HG03060 (cell line): ENCODE results near the gene CPAMD8.

Experiments
- ATAC-seq: cut with Tn5 transposase; IDR thresholded peaks from one replicate; pipeline ENCODE4 v1.9.1; 2021; ENCODE audit warnings: low read depth, moderate number of reproducible peaks; ENCODE audit not compliant: unreplicated experiment

Gene CPAMD8

DNA sequence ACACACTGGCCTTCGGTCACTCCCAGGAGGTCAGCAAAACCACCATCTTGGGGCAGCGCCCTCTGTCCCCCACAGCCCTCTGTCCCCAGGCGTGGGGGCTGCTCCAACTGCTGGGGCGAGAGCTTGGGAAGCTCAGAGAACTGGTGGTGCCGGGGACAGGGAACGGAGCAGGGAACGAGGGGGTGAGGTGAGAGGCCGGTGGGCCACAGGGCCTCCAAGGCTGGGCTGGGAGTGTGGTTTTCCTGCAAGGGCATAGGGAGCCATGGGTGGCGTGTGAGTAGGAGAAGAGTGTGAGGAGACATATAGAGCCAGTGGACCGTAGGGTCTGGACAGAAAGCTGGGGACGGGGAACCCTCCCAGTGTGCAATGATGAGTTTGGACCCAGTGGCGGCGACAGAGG lies 103.7 kb downstream of the CPAMD8 start:
- ATAC-seq, result no peak

DNA sequence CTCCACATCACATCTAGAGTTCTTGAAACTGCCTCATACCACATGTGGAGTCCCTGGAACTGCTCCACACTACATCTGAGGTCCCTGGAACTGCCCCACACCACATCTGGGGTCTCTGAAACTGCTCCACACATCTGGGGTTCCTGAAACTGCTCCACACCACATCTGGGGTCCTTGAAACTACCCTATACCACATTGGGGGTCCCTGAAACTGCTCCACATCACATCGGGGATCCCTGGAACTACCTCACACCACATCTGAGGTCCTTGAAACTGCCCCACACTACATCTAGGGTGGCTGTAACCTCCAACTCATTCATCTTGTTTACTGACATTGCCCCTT lies 104.0 kb downstream of the CPAMD8 start:
- no peak for ATAC-seq

DNA sequence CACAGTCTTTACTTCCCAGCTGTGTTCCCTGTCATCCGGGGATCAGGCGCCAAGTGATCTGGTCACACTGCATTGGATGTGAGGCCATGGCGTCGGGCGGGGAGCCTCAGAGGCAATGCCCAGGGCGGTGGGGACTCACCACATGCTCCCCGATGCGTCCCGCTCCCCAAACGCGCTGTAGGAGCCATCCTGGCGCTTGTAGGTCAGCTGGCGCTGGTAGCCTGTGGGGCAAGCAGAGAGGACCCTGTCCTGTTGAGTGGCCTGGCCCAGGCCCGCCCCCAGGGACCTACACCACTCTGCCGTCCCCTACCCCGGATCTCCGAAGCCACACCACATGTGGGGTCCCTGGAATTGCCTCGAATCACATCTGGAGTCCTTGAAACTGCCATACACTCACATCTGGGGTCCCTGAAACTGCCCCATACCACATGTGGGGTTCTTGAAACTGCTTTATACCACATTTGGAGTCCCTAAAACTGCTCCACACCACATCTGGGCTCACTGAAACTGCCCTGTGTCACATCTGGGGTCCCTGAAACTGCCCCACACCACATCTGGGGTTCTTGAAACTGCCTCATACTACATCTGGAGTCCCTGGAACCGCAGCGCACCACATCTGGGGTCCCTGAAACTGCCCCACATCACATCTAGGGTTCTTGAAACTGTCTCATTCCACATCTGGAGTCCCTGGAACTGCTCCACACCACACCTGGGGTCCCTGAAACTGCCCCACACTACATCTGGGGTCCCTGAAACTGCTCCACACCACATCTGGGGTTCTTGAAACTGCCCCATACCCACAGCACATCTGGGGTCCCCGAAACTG lies 104.6 kb downstream of the CPAMD8 start:
- no peak for ATAC-seq

DNA sequence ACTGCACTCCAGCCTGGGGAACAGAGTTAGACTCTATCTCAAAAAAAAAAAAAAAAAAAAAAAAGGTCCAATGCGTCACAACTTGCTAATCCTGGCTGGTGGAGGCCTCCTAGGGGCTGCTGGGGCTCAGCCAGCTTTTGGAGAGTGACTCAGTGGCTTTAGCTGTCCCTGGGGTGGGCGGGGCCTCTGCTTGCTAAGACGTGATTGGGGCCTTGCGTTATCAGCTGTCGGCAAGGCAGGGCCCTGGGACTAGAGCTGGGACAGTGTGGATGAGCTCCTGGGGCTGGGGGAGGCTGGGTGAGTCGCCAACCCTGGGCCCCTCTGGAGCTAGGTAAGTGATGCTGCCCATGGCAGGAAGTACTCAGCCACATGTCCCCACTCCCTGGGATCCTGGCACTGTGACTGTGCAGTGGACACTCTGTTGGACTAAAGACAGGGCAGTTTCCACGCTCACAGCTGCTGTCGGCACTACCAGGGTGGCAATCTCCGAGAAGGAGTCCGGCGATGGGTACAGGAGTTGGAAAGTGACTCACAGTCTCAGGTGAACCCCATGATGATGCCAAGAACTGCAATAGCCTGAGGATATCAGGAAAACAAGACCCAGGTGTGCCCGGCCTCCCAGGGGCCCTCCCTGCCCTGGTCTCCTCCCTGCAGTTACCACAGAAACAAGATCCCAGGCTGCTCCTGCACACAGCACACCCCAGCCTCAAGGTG lies 105.6 kb downstream of the CPAMD8 start:
- ATAC-seq, result no peak

DNA sequence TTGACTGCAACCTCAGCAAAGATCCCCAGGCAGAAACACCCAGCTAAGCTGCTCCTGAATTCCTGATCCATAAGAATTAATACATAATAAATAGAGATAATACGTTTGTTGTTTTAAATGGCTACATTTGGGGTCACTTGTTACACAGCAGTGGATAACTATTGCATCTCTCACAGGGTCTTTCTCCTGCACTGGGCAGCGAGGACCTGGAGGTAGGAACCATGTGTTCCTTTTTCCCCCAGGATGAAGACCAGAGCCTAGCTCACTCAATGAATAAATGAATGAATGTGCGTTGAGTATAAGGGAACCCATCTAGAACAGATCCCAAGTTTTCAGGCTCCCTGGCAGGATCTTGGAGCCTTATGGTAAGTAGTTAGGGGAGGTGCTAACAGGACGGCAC lies 107.1 kb downstream of the CPAMD8 start:
- no peak for ATAC-seq

DNA sequence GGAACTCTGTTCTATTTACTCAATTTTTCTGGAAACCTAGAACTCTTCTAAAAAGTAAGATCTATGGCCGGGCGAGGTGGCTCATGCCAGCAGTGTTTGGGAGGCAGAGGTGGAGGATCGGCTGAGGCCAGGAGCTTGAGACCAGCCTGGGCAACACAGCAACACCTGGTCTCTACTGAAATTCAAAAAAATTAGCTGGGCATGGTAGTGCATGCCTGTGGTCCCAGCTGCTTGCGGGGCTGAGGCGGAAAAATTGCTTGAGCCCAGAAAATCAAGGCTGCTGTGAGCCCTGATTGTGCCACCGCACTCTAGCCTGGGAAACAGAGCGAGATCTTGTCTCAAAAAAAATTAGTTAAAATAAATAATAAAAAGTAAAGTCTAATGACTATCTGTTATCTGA lies 109.2 kb downstream of the CPAMD8 start:
- no peak for ATAC-seq

DNA sequence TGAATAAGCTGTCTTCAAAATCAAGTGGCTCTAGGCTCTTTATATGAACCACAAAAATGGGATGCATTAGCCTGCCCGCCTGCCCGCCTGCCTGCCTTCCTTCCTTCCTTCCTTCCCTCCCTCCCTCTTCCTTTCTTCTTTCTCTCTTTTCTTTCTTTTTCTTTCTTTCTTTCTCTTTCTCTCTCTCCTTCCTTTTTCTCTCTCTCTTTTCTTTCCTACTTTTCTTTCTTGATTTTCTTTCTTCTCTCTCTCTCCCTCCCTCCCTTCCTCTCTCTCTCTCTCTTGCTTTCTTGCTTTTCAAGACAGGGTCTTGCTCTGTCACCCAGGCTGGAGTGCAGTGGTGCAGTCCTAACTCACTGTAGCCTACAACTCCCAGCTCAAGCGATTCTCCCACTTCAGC lies 110.9 kb downstream of the CPAMD8 start:
- ATAC-seq, result no peak

DNA sequence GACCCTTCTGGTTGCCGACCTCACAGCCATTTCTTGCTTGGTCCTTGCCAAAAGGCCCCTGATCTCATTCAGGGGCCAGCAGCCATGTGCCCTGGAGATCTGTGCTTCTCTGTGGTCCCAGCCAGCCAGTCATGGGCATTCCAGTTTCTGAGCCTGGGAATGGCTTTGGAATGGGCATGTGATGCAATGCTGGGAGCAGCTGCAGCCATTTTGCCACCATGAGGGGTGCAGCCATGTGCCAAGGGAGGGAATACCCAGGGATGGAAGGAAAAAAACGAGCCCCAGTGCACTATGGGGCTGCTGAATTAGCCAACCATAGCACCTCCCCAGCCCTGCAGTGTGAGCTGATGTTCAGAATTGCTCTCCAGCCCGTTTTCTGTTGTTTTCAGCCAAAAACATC lies 111.5 kb downstream of the CPAMD8 start:
- no peak for ATAC-seq

DNA sequence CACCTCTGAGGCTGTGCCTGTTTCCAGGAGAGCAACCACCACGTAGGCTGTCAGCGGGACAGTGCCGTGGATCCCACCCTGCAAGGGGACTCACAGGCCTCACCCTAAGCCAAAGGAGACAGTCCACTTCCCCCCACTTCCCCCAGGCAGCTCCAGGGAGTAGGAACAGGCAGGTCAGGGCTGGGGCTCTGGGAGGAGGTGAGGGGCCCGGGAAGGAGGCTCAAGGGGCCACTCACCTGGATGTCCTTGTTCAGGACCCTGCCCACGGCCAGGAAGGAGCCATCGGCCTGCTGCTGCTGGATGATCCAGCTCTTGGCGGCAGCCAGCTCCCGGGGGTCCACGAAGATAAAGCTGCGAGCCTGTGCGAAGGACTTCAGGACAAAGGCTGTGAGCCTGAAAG lies 112.2 kb downstream of the CPAMD8 start:
- no peak for ATAC-seq

DNA sequence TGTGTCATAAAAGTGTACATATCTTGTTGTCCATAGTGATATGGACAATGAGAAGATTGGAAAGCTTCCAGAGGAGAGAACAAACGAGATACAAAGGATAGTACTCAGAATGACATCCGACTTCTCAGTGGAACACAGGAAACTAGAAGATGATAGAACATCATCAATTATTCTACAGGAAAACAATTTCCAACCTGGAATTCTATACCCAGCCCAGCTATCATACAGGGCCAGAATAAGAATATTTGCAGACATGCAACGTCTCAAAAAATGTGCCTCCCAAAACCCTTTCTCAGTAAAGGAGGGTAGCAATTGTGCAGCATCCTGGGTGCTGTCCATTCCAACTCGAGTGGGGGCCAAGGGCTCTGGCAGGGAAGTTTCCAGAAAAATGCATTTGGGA lies 113.8 kb downstream of the CPAMD8 start:
- ATAC-seq, result no peak

DNA sequence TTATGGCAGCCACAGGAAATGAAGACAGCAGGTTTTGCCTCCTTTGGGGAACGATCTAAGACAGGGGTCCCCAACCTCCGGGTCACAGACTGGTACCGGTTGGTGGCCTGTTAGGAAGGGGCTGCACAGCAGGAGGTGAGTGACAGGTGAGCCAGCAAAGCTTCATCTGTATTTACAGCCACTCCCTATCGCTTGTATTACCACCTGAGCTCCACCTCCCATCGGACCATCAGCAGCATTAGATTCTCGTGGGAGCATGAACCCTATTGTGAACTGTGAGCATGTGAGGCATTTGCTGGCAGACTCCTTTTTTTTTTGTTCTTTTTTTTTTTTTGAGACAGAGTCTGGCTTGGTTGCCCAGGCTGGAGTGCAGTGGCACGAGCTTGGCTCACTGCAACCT lies 115.6 kb downstream of the CPAMD8 start:
- no peak for ATAC-seq

DNA sequence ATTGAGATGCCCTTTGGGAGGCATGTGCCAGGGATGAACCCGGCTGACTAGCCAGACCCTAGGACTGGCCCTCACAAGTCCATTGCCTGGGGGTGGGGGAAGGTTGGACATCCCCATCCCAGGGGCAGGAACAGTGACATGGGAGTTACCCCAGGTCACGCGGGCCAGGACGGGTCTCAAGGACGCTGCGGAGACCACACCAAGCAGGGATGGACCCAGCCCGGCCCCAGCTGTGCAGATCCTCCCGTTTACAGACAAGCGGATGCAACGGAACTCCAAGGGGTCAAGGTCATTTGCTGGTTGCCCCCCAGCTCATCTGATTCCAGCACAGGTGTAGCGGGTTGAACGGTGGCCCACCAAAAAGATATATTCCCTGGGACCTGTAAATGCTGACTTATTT lies 117.9 kb downstream of the CPAMD8 start:
- no peak for ATAC-seq

DNA sequence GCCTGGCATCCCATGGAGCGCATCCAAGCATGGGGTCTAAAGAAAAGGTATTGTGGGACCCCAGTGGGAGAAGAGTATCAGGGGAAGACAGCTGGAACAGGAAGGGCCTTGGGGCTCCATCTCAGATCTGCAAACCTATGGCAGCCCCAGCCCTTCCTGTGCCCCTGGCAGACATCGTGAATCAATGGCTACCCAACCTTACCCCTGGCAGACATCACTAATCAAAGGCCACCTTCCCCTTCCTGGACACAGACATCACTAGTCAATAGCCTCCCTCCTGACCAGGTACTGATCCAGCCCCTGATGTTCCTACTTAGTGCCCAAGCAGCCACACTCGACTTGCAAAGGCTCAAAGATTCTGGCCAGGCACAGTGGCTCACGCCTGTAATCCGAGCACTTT lies 122.0 kb downstream of the CPAMD8 start:
- ATAC-seq, result no peak

DNA sequence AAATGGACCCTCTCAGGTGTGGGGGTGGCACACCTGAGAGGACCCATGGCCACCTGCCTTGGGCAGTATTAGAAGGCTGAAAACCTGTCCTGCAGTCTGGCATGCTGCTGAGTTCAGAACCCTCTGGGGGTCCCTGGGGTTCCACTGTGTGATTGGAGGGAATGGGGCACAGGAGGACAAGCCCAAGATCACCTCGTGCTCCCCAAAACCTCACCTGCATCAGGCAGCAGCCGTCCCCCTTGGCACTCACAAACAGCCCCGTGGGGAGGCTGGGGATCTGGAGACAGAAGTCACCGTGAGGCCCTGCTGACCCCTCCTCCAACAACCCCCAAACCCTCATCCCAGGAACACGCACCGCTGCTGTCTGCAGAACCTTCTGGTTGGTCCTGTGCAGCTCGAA lies 123.3 kb downstream of the CPAMD8 start:
- ATAC-seq, result no peak

DNA sequence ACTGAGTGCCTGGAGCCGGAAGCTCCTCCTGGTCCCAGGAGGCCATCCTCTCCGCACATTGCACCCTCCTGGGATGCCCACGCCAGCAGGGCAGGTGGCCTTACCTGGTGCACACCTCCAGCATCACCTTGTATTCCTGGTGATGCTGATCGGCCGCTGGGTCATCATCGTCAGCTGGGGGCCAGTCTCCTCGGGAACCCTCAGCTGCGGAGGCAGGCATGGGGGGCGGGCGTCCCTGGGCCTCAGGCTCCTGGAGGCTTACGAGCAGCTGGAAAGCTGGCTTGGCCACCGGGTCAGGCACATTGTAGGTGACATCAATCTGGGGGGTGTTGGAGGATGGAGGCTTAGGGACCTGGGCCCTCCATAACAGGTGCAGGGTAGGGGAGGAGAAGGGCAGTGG lies 124.1 kb downstream of the CPAMD8 start:
- ATAC-seq, result no peak

DNA sequence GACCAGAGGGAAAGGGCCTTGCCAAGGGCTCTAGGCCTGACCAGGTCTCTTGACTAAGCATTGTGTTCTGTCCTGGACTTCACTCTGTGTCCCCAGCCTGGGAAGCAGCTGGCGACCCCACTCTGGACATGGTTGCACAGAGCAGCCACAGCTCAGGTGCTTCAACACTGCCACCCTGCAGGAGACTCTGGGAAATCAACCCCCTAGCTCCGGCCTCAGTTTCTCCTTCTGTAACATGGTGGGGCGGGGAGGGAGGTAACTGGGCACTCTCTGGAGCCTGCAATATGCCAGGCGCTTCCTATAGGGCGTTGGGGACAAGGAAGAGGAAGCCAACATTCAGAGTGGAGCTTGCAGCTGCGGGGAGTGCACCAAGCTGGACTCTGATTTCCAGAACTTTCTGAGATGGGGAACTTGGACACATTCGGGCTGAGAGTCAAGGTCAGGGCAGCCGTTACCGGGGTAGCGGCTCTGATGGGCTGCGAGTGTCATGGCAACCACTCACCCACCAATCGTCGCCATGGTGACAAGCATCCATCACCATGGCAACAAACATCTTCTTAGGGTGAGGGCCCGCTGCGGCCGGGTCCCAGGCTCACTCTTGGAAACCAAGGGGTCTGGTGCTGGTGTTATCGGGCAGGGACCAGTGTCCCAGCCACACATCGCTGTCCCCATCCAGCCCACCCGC lies 125.0 kb downstream of the CPAMD8 start:
- no peak for ATAC-seq

DNA sequence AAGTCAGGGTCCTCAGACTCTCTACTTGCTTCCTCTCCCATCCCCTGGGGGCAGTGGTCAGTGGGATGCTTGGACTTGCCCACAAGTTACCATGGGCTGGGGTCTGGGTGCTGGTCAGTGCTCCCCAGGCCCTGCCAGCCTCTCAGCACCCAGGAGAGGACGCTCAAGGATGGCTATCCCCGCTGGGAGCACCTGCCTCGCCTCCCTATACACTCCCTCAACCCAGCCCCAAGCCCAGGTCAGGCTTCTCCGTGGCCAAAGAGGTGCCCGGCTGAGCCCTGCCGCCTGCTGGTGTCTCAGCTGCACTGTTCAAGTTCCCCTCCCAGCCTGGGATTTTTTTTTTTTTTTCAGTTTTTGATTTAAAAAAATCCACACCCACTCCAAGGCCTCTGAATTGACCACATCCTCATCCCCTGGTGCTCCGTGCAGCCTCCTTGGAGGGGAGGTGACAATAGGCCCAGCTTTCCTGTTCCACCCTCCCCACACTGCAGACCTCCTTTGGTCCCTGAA lies 127.0 kb downstream of the CPAMD8 start:
- ATAC-seq, result no peak

DNA sequence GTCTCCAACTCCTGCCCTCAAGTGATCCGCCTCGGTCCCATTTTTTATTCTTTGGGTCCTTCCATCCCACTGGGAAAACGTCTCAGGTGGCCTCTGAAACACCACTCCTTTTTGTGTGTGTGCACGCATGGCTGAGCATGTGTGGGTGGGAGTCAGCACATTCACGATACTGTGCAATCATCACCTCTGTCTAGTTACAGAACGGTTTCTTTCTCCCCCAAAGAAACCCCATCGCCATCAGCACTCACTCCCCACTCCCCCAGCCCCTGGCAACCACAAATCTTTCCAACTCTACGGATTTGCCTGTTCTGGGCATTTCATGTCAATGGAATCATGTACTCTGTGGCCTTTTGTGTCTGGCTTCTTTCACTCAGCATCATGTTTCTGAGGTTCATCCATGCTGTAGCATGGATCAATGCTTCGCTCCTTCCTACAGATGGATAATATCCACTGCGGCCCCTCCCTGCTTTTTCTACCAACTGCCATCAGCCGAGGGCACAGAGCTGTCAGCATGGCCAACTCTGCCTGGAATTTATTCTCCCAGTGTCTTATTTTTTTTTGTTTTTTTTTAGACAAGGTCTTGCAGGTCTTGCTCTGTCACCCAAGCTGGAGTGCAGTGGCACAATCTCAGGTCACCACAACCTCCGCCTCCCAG lies 128.1 kb downstream of the CPAMD8 start:
- no peak for ATAC-seq

DNA sequence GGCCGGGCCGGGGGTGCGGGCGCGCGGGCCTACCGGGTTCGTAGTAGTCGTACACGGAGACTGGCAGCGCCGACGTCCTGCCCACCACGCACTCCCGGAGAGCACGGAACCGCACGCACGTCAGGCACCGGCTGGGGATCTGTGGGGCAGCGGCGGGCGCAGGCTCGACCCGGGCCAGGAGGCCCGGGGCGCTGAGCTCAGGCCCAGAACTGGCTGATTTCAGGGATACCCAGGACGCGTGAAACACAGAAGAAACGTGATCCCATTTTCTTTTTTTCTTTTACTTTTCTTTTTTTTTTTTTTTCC lies 128.8 kb downstream of the CPAMD8 start:
- ATAC-seq, result no peak

DNA sequence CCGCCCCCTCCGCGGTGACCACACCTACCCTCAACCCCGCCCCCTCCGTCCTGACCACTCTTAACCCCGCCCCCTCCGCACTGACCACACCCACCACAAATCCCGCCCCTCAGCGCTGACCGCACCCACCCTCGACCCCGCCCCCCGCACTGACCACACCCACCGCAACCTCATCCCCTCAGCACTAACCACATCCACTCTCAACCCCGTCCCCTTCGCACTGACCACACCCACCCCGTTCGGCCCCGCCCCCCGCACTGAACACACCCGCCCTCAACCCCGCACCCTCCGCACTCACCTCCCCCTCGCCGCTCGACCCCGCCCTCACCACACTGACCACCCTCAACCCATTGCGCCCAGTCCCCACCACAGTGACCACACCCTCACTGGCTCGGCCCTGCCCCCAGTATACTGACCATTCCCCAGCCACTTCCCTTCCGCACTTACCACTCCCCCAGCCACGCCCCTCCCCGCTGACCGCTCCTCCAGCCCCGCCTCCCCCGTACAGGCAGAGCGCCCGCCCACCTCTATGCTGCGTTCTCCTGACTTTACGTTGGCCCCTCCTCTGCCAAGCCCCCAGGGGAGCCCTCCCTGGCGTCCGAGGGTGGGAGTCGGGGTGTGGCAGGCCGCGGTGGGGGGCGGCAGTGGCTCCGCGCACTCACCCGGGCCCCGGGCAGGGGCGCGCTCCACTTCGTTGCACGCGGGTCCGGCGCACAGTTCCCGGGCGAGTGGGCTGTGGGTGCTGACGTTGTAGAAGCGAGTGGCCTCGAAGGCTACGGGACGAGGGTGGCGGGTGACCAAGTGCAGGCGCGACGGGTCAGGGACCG lies 129.4 kb downstream of the CPAMD8 start:
- no peak for ATAC-seq
